SHP77 (cell line): ENCODE data around the gene DYNC2I2.
"Not testable (repeated sequence)": the region's sequence is repeated elsewhere in the genome, so short reads cannot be mapped to it uniquely, and the experiment has no call there.

Source experiments
- DNase-seq, 2 experiments: peaks; one replicate each; lab custom pipeline; 2025; lab: John Stamatoyannopoulos, UW

Gene DYNC2I2

GRCh38 chr9:128614728-128615127, 41.9 kb downstream of the DYNC2I2 start:
- no peak for DNase-seq

GRCh38 chr9:128611600-128612394, 44.9 kb downstream of the DYNC2I2 start:
- no peak for DNase-seq

GRCh38 chr9:128610897-128611296, 45.8 kb downstream of the DYNC2I2 start:
- no peak for DNase-seq

GRCh38 chr9:128607642-128608350, 48.9 kb downstream of the DYNC2I2 start:
- DNase-seq = peak; percentile 98

GRCh38 chr9:128603697-128604096, 53.0 kb downstream of the DYNC2I2 start:
- DNase-seq = no peak

GRCh38 chr9:128600099-128600498, 56.5 kb downstream of the DYNC2I2 start:
- no peak for DNase-seq

- no peak for DNase-seq
Observed at GRCh38 chr9:128595471-128595870, 61.2 kb downstream of the DYNC2I2 start.

GRCh38 chr9:128593856-128594255, 62.8 kb downstream of the DYNC2I2 start:
- no peak for DNase-seq

GRCh38 chr9:128593039-128593438, 63.6 kb downstream of the DYNC2I2 start:
- DNase-seq = no peak

GRCh38 chr9:128588581-128589233, 67.9 kb downstream of the DYNC2I2 start:
- no peak for DNase-seq

- DNase-seq = no peak
Observed at GRCh38 chr9:128587453-128587852, 69.2 kb downstream of the DYNC2I2 start.

- DNase-seq = not testable (repeated sequence)
Observed at GRCh38 chr9:128586934-128587333, 69.7 kb downstream of the DYNC2I2 start.

- DNase-seq = not testable (repeated sequence)
Observed at GRCh38 chr9:128585155-128585554, 71.5 kb downstream of the DYNC2I2 start.
